HepG2 (cell line): ENCODE data around the gene CDK14. TPM values are rescaled to one million over a fixed set of nuclear protein-coding genes. Genes with fewer than 3 reads are reported as not detected.

ENCODE experiments used
- ATAC-seq: fragments of 200-7000 bp; cut with Tn5 transposase; 3 replicates; pipeline ENCODE4 v1.9.1; 2020; ENCODE audit warnings: mild to moderate bottlenecking, moderate library complexity
- BruUV-seq: library from RNA; stranded (reverse); fragments of 400-500 nt; replicated peaks from 2 replicates; lab custom pipeline; 2021; lab: Mats Ljungman, UMichigan
- CTCF ChIA-PET: fragments of 300-600 bp; formaldehyde crosslinking; extraction: SDS; loops from one replicate; lab custom pipeline; 2021; ENCODE audit warnings: low total read pairs, inconsistent platforms, low intra/inter-chr PET ratio; lab: Yijun Ruan, JAX
- POLR2A ChIA-PET: fragments of 350-600 bp; sonication (Branson Sonifier 250); formaldehyde crosslinking; loops from one replicate; lab custom pipeline; 2020; ENCODE audit warnings: antibody characterized with exemption, inconsistent platforms; lab: Yijun Ruan, JAX
- DNase-seq: peaks from one replicate; pipeline ENCODE4 v3.0.0-alpha.2; 2015; ENCODE audit warnings: low spot score
- FAIRE-seq: peaks from 3 replicates; lab custom pipeline; 2011; peaks lifted over from hg19 to GRCh38; lab: Jason Lieb, UNC
- H2AFZ ChIP-seq: one replicate; pipeline ENCODE4 v1.6.1; 2011; ENCODE audit warnings: low read length, inconsistent platforms
- H3K27ac ChIP-seq: fragments of 300-600 bp; 3 replicates; pipeline ENCODE4 v1.8.0; 2011; ENCODE audit warnings: mixed run types, mild to moderate bottlenecking, mixed read lengths, low read length, inconsistent platforms; ENCODE audit not compliant: insufficient read depth; ENCODE audit errors: extremely low read length
- H3K27me3 ChIP-seq, 2 experiments: fragments of 200-600 bp in 1 of 2; 2 replicates in 1 of 2; 3 replicates in 1 of 2; pipeline versions ENCODE4 v1.6.0 to v1.8.0; 2011; ENCODE audit warnings: low read length in 2 of 2, mild to moderate bottlenecking in 2 of 2, moderate library complexity in 2 of 2, inconsistent platforms in 1 of 2; ENCODE audit not compliant: insufficient read depth in 2 of 2, control insufficient read depth in 1 of 2
- H3K36me3 ChIP-seq, 2 experiments: fragments of 200-600 bp in 1 of 2; replicated peaks in 1 of 2; 2 replicates in 1 of 2; 3 replicates in 1 of 2; pipeline versions ENCODE4 v1.5.1 to v1.8.0; 2011; ENCODE audit warnings: low read length in 2 of 2, inconsistent platforms in 1 of 2; ENCODE audit not compliant: insufficient read depth in 2 of 2, control insufficient read depth in 1 of 2
- H3K4me1 ChIP-seq: 2 replicates; pipeline ENCODE4 v1.5.1; 2012; ENCODE audit warnings: low read length, inconsistent platforms; ENCODE audit not compliant: insufficient read depth
- H3K4me2 ChIP-seq: 2 replicates; pipeline ENCODE4 v1.6.0; 2011; ENCODE audit warnings: low read depth, low read length, inconsistent platforms
- H3K4me3 ChIP-seq, 3 experiments: fragments of 200-600 bp in 1 of 3; sonication (generic), shearing (Covaris generic) in 1 of 3; replicated peaks in 1 of 3; 2 replicates each; pipeline ENCODE4 v1.5.1; 2011 to 2016; ENCODE audit warnings: low read length in 3 of 3, inconsistent platforms in 2 of 3, low read depth in 2 of 3, mild to moderate bottlenecking in 2 of 3, control low read depth in 1 of 3, mixed read lengths in 1 of 3; ENCODE audit not compliant: insufficient read depth in 1 of 3
- H3K79me2 ChIP-seq: one replicate; pipeline ENCODE4 v1.6.1; 2011; ENCODE audit warnings: low read length, inconsistent platforms; ENCODE audit not compliant: insufficient read depth
- H3K9ac ChIP-seq: 2 replicates; pipeline ENCODE4 v1.6.0; 2011; ENCODE audit warnings: mild to moderate bottlenecking, low read depth, low read length, inconsistent platforms; ENCODE audit not compliant: insufficient read depth
- H3K9me3 ChIP-seq: 2 replicates; pipeline ENCODE4 v1.5.1; 2012; ENCODE audit warnings: mild to moderate bottlenecking, low read length
- H4K20me1 ChIP-seq: 2 replicates; pipeline ENCODE4 v1.6.0; 2011; ENCODE audit warnings: inconsistent platforms, mild to moderate bottlenecking, low read length, moderate library complexity; ENCODE audit not compliant: insufficient read depth
- HMGXB4 ChIP-seq, 2 experiments: sonication (generic) in 1 of 2; formaldehyde crosslinking in 1 of 2; IDR thresholded peaks; 2 replicates each; pipeline versions ENCODE4 v1.4.0 to v1.6.1; 2018 to 2020; ENCODE audit warnings: missing genetic modification reagents in 2 of 2, borderline replicate concordance in 1 of 2, low read depth in 1 of 2, mild to moderate bottlenecking in 1 of 2, missing biosample characterization in 1 of 2
- PCBP2 ChIP-seq: fragments of 200-400 bp; formaldehyde crosslinking; optimal IDR thresholded peaks from 2 replicates; pipeline ENCODE3; 2018; ENCODE audit warnings: low read length, low read depth; ENCODE audit not compliant: poor library complexity, severe bottlenecking
- PHF8 ChIP-seq: sonication (generic); formaldehyde crosslinking; IDR thresholded peaks from 2 replicates; pipeline ENCODE4 v1.5.0; 2020; ENCODE audit warnings: missing genetic modification reagents
- ZNF503 ChIP-seq: sonication (generic); formaldehyde crosslinking; IDR thresholded peaks from 2 replicates; pipeline ENCODE4 v1.4.0; 2020; ENCODE audit warnings: missing genetic modification reagents
- WGBS: methylation state at CpG from one replicate; pipeline ENCODE4 v1.1.6; 2017; ENCODE audit warnings: low lambda C conversion rate; 5-methylcytosine and 5-hydroxymethylcytosine counted together
- in situ Hi-C: cut with HindIII; loops from 2 replicates; pipeline ENCODE4 v1.10.0; 2017; ENCODE audit warnings: low pct_unique_long_range_greater_than_20kb; ENCODE audit not compliant: extremely low pct_ligation_motif_present
- intact Hi-C: fragments of 100-400 bp; cut with micrococcal nuclease; formaldehyde crosslinking; loops from one replicate; pipeline ENCODE4 v1.10.0; 2022; ENCODE audit not compliant: unreplicated experiment
- polyA plus RNA-seq, 8 experiments: library from polyadenylated mRNA; depleted of rRNA in 3 of 8; stranded (reverse) in 7 of 8; unstranded in 1 of 8; fragments of >200 nt; fragmentation: Illumina TruSeq in 4 of 8; extraction: Trizol in 4 of 8; gene quantifications; 2 replicates each; pipeline versions ENCODE4 v1.2.1 to v1.2.3, GENCODE V29; 2011 to 2016; ENCODE audit warnings: low read depth in 4 of 8, missing spikeins in 1 of 8, mixed read lengths in 1 of 8; ENCODE audit not compliant: insufficient read depth in 1 of 8
- total RNA-seq, 5 experiments: library from RNA; depleted of rRNA; stranded (reverse); fragments of >200 nt; fragmentation: Illumina TruSeq; extraction: Trizol; gene quantifications; 2 replicates each; pipeline ENCODE4 v1.2.3, GENCODE V29; 2016; ENCODE audit warnings: low read depth in 1 of 5
- TF ChIP-seq, protein P1 (sequence below): sonication (generic); formaldehyde crosslinking; IDR thresholded peaks from 2 replicates; pipeline ENCODE4 v1.4.0; 2020; ENCODE audit warnings: mild to moderate bottlenecking, missing genetic modification reagents

Gene CDK14
- total and polyA plus RNA-seq, 2 of the 13 experiments (the other 11 are each of a cell fraction or from before 2014, with no cell fraction given): 0.26 to 0.71 TPM

DNA sequence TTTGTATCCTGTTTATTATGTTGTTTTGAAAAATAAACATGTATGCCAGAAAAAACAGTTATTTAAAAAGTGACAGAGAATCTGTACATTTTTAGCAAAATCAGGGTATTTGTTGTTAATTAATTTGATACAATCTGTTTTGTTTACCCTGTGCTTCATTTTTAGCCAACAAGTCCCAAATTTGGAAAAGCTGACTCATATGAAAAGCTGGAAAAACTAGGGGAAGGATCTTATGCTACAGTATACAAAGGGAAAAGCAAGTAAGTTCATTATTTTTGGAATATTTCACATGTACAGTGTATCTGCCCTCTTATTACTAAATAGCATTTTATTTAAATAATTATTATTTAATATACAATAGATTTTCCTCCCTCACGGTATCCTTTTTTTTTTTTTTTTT is 151.4 kb downstream of the CDK14 start:
- WGBS: 8% methylated on average over 1 of the region's 1 CpG
- BruUV-seq: no TSS peak
- FAIRE-seq: no peak
- TF ChIP-seq ZNF503 (CRISPR knock-in tag): no peak
- no peak for TF ChIP-seq PHF8 (CRISPR knock-in tag)
- TF ChIP-seq HMGXB4 (CRISPR knock-in tag; IDR thresholded peaks at IDR 0.05; ENCODE audit: borderline replicate concordance in 1 of 2, low read depth in 1 of 2): no peak
- TF ChIP-seq, protein P1, sequence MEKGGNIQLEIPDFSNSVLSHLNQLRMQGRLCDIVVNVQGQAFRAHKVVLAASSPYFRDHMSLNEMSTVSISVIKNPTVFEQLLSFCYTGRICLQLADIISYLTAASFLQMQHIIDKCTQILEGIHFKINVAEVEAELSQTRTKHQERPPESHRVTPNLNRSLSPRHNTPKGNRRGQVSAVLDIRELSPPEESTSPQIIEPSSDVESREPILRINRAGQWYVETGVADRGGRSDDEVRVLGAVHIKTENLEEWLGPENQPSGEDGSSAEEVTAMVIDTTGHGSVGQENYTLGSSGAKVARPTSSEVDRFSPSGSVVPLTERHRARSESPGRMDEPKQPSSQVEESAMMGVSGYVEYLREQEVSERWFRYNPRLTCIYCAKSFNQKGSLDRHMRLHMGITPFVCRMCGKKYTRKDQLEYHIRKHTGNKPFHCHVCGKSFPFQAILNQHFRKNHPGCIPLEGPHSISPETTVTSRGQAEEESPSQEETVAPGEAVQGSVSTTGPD: no peak
- no peak for TF ChIP-seq PCBP2
- TF ChIP-seq, all 625 proteins: peak for 0
- POLR2A ChIA-PET: no interaction called here
- Histone ChIP-seq H3K27me3 (peaks cover 0 to 6% of the 10 kb centered on the region in 2 experiments; a peak in 2 of 5 replicates), H2AFZ (no peak overlapping the region), H3K79me2 (no peaks in the 10 kb centered on the region), H3K9ac (no peak overlapping the region), H3K36me3 (no peaks in the 10 kb centered on the region), H3K9me3 (no peaks in the 10 kb centered on the region), H3K4me1 (no peaks in the 10 kb centered on the region), H3K27ac (no peak overlapping the region), H3K4me2 (no peak overlapping the region), H4K20me1 (no peaks in the 10 kb centered on the region), H3K4me3 (no peak overlapping the region)
- intact Hi-C loops (loop anchor here (5.0 kb wide), 1 partner anchor 285 kb away; no protein-coding TSS in a partner anchor), in situ Hi-C loops (no loop called here)
- CTCF ChIA-PET: no interaction called here
- ATAC-seq (no peak), DNase-seq (no peak)
